Measurements from ENCODE around the gene NMNAT3. TPM values are rescaled to one million over a fixed set of nuclear protein-coding genes. Genes with fewer than 3 reads are reported as not detected.

The NMNAT3 gene
- total RNA-seq (10 to 100 TPM; 19.0 to 31.2 (median 23.6) TPM), polyA plus RNA-seq (10 to 100 TPM; 15.8 to 21.1 TPM)
- long read RNA-seq, donor 1, transcript NMNAT3-213 (5 exons, 794 nt) = minor isoform, 8 of 138 reads
- long read RNA-seq, donor 1, transcript NMNAT3-201 (6 exons, 1,569 nt) = major isoform, 36 of 138 reads
- long read RNA-seq, donor 1, partial matches to known transcripts = 5 of 138 reads
- long read RNA-seq, donor 1, other reads (novel, unspliced or antisense) = 81 of 138 reads
- long read RNA-seq, donor 2 = 0 reads
- long read RNA-seq, donor 3, transcript NMNAT3-201 (6 exons, 1,569 nt) = major isoform, 5 of 26 reads
- long read RNA-seq, donor 3, partial matches to known transcripts = 0 of 26 reads
- long read RNA-seq, donor 3, other reads (novel, unspliced or antisense) = 15 of 26 reads

GRCh38 chr3:139677388-139678155, at the start of gene NMNAT3:
NMNAT3 (minus strand) TSS chr3:139677972; CDS start chr3:139627724, 50,248 bp downstream.
- peak within 1 kb of the TSS; percentile 84 for H3K4me3 ChIP-seq
- intact Hi-C loops (cut with DNase I) = loop anchor here in 2 of 4 donors (5.0 to 10.0 kb wide), 2 partner anchors 123 to 1415 kb away; no protein-coding TSS in a partner anchor
- TF ChIP-seq POLR2A (IDR thresholded peaks at IDR 0.05) = no peak
- TF ChIP-seq EP300 (IDR thresholded peaks at IDR 0.05) = no peak
- TF ChIP-seq CTCF (IDR thresholded peaks at IDR 0.05) = no peak
- H3K9me3 ChIP-seq = no peaks in the 10 kb centered on the region
- DNase-seq = peak; percentile 86 to 92 (median 89)
- peaks cover 2% of the 10 kb centered on the region for H3K4me1 ChIP-seq (ENCODE audit: insufficient read depth)
- peak within 1 kb of the TSS; percentile 7 to 51 for H3K27ac ChIP-seq
- H3K36me3 ChIP-seq = no peaks in the 10 kb centered on the region
- WGBS, 3 donors = 1 to 8% (median 2%) methylated on average over 62 to 65 of the region's 65 CpGs
- H3K27me3 ChIP-seq = no peaks in the 10 kb centered on the region

GRCh38 chr3:139721370-139721769, 43.6 kb upstream of the NMNAT3 start:
- no peaks in the 10 kb centered on the region for H3K9me3 ChIP-seq
- TF ChIP-seq POLR2A (IDR thresholded peaks at IDR 0.05) (no peak), EP300 (IDR thresholded peaks at IDR 0.05) (no peak), CTCF (IDR thresholded peaks at IDR 0.05) (no peak)
- H3K27ac ChIP-seq = no peak overlapping the region
- H3K4me1 ChIP-seq (ENCODE audit: insufficient read depth) = peaks cover 7% of the 10 kb centered on the region
- WGBS, 3 donors = 92 to 100% (median 95%) methylated on average over 1 of the region's 1 CpG
- no peak overlapping the region for H3K4me3 ChIP-seq
- H3K36me3 ChIP-seq = no peaks in the 10 kb centered on the region
- no peak for DNase-seq
- H3K27me3 ChIP-seq = no peaks in the 10 kb centered on the region
- intact Hi-C loops (cut with DNase I) = no loop called here

- H3K9me3 ChIP-seq = no peaks in the 10 kb centered on the region
- no peaks in the 10 kb centered on the region for H3K36me3 ChIP-seq
- peaks cover 8% of the 10 kb centered on the region for H3K4me1 ChIP-seq (ENCODE audit: insufficient read depth)
- TF ChIP-seq CTCF (IDR thresholded peaks at IDR 0.05) (peak; percentile 30 to 65 (median 52)), POLR2A (IDR thresholded peaks at IDR 0.05) (no peak), EP300 (IDR thresholded peaks at IDR 0.05) (no peak)
- intact Hi-C loops (cut with DNase I) = loop anchor here in 2 of 4 donors (5.0 to 10.0 kb wide), 3 partner anchors 46 to 1146 kb away; partner anchors contain the start of gene CLSTN2 (in 1 of the 2)
- peak overlapping the region in 1 of 2 donors; percentile 54 for H3K27ac ChIP-seq
- 31 to 38% (median 34%) methylated on average over 3 of the region's 3 CpGs for WGBS, 3 donors
- no peak overlapping the region for H3K4me3 ChIP-seq
- no peaks in the 10 kb centered on the region for H3K27me3 ChIP-seq
- peak; percentile 53 to 76 (median 67) for DNase-seq
Observed at GRCh38 chr3:139718415-139718814, 40.6 kb upstream of the NMNAT3 start.

- Histone ChIP-seq H3K36me3 (no peaks in the 10 kb centered on the region), H3K27me3 (no peaks in the 10 kb centered on the region), H3K4me1 (ENCODE audit: insufficient read depth) (peaks cover 8% of the 10 kb centered on the region), H3K27ac (no peak overlapping the region), H3K9me3 (no peaks in the 10 kb centered on the region), H3K4me3 (no peak overlapping the region)
- WGBS, 3 donors = 6 to 13% (median 7%) methylated on average over 3 of the region's 3 CpGs
- intact Hi-C loops (cut with DNase I) = loop anchor here in 2 of 4 donors (5.0 to 10.0 kb wide), 3 partner anchors 48 to 1148 kb away; partner anchors contain the start of gene CLSTN2 (in 1 of the 2)
- no peak for TF ChIP-seq CTCF (IDR thresholded peaks at IDR 0.05)
- DNase-seq = peak in 1 of 5 donors; percentile 16
Observed at GRCh38 chr3:139716908-139717485, 39.2 kb upstream of the NMNAT3 start.
